Fibroblast of villous mesenchyme (primary cell): Measurements from ENCODE around the gene AP1M1. TPM values are rescaled to one million over a fixed set of nuclear protein-coding genes. Genes with fewer than 3 reads are reported as not detected.

ENCODE experiments used
- DNase-seq: peaks from one replicate; pipeline ENCODE4 v3.0.0-alpha.2; 2010; ENCODE audit warnings: low read depth
- H3K4me3 ChIP-seq: 2 replicates; pipeline ENCODE4 v1.5.1; 2011; ENCODE audit warnings: low read depth, mild to moderate bottlenecking, low read length
- total RNA-seq: library from RNA; depleted of rRNA; stranded (reverse); fragments of >200 nt; gene quantifications from 2 replicates; pipeline ENCODE4 v1.2.3, GENCODE V29; 2012
- TF ChIP-seq, protein P1 (sequence below): IDR thresholded peaks from 2 replicates; pipeline ENCODE4 v1.5.1; 2012; ENCODE audit warnings: low read depth, mild to moderate bottlenecking, low read length; ENCODE audit not compliant: insufficient read depth

Gene AP1M1
- total RNA-seq, 1 donor: 78.6 TPM

DNA sequence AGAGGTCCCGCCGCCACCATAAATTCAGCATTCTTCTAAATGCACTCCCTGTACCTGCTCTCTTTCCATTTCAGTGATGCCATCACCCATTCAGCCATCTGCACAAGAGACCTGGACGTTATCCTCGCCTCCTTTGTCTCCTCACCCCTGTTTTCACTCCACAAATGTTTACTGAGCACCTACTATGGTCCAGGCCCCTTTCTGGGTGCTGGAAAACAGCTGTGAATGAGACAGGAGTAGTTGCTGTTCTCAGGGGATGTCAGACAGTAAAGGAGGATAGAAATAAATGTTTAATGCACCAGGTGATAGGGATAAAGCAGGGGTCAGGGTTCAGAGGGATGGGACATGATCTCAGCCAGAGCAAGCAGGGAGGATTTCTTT lies 3.3 kb downstream of the AP1M1 start:
- TF ChIP-seq, protein P1, sequence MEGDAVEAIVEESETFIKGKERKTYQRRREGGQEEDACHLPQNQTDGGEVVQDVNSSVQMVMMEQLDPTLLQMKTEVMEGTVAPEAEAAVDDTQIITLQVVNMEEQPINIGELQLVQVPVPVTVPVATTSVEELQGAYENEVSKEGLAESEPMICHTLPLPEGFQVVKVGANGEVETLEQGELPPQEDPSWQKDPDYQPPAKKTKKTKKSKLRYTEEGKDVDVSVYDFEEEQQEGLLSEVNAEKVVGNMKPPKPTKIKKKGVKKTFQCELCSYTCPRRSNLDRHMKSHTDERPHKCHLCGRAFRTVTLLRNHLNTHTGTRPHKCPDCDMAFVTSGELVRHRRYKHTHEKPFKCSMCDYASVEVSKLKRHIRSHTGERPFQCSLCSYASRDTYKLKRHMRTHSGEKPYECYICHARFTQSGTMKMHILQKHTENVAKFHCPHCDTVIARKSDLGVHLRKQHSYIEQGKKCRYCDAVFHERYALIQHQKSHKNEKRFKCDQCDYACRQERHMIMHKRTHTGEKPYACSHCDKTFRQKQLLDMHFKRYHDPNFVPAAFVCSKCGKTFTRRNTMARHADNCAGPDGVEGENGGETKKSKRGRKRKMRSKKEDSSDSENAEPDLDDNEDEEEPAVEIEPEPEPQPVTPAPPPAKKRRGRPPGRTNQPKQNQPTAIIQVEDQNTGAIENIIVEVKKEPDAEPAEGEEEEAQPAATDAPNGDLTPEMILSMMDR: no peak
- DNase-seq: no peak
- H3K4me3 ChIP-seq: no peak overlapping the region

DNA sequence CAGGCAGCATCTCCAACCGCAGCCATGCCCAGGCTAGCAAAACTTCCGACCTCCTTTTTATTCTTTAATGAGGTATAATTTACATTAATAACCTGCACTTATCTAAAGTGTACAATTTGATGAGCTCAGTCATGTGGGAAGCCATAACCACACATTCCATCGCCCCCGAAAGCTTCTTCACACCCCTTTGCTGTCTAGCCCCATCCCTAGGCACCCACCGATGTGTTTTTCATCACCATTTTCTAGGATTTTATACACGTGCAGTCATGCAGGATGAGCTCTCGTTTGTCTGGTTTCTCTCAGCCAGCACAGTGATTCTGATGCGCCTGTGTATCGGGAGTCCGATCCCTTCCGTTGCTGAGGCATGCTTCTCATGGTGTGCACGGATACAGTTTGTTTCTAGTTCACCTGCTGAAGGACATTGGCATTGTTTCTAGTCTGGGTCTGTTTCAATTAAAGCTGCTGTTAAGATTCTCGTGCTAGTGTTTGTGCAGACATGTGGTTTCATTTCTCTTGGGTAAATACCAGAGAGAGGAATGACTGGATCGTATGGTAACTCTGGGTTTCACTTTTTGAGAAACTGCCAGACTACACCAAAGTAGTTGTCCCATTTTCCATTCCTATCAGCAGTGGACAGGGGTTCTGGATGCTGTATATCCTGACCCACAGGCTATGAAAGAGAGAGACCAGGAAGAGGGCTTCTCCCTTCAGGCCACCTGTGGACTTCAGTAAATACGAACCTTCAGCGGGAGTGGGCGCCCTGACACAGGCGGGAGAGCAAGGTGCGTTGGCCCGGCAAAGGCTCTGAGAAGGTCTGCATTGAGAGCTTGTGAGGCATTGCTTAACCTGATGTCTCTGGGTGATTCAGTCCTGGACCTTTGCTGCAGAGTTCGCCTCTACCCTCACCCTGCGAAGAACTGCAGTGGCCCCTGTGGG lies 4.9 kb downstream of the AP1M1 start:
- no peak for DNase-seq
- TF ChIP-seq, protein P1: no peak
- H3K4me3 ChIP-seq: no peak overlapping the region

DNA sequence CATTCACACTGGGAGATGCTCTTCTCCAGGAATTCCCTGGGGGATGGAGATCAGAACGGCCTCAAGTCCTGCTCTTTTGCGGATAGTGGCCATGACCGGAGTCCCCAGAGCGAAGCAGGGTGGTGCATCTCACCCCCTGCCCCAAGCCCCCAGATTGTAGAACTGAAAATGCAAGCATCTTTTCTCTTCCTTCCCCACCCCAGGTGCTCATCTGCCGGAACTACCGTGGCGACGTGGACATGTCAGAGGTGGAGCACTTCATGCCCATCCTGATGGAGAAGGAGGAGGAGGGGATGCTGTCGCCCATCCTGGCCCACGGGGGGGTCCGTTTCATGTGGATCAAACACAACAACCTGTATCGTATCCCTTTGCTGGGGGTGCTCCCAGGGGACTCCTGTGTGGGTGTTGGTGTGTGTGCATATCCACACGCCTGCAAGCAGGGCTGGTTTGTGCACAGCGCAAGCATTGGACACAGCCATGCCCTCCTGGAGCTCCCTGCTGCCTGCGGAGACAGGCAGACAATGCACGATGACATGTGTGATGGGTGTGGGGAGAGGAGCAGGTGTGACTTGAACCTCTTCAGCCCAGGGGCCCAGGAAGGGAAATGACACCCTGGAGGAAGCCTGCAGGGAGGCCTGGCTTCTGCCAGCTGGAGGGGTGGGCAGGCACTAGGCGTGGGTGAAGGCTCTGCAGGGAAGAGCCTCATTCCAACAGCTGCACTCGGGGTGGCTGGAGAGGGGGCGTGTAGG lies 5.7 kb downstream of the AP1M1 start:
- DNase-seq: no peak
- TF ChIP-seq, protein P1: no peak
- H3K4me3 ChIP-seq: no peak overlapping the region

DNA sequence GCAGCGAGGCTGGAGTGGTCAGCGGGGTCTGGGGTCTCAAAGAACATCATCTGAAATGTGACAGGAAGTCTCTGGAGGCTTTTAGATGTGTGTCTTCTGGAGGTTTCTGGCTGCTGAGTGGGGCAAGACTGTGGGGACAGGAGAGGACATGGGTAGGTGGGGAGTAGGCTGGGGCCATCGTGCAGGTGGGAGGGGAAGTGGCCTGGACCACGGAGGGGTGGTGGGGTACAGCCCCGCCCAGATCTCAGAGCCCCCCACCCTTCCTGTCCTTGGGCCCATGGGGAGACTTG lies 6.2 kb downstream of the AP1M1 start:
- H3K4me3 ChIP-seq: no peak overlapping the region
- TF ChIP-seq, protein P1: no peak
- DNase-seq: no peak

DNA sequence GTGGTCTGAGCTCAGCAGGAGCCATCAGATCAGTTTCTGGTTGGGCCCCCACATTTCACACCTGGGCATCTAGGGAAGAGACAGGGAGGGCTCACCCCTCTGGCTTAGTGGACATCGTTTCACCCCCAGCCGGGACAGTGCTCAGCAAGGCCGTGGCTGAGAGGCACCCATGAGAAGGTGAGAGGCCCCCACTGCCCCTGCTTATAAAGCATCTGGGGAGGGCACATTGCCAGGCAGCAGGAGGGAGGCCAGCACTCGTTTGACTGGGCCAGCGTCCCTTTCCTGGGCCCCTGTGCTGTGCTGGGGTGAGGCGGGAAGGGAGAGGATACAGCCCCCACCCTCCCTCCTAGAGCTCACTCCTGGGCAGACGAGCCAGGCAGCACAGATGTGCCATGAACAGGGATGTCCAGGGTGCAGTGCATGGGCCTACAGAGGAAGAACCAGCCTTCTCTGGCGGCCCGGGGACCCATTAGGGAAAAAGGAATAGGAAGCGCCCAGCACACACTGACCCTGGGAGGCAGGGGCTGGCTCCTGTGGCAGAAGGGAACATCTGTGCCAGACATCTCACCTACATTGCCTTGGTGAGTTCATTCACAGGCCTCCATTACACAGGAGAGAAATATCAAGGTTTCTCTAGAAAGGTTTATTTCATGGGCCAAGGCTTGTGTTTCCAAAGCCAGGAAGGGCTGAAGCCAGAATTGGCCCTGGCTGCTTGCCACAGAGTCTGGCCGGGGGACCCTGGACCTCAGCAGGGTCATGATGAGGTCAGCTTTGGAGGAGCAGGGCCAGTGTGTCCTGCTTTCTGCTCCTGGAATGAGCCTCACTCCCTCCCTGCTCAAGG lies 7.7 kb downstream of the AP1M1 start:
- no peak overlapping the region for H3K4me3 ChIP-seq
- TF ChIP-seq, protein P1: no peak
- DNase-seq: no peak

DNA sequence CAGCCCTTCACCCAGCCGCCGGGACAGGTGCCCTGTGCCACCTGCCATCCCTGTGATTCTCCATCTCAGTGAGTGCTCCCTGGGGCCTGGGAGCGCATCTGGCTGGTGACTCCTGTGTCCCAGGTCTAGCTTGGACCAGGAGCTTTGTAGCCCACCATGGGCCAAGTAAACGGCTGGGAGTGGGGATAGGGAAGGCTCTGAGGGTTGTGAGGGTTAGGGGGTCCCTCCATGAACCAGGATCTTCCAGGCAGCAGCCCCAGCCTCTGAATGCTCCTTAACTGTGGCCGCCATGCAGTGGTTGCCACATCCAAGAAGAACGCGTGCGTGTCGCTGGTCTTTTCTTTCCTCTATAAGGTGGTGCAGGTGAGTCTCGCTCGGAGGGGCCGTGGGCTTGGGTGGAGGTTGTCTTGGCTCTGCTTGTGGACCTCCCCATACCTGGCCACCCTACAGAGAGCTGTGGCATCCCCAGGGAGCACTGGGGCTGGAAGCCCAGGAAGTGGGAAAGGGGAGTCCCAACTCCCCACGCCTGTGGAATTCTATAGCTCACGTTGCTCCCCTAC lies 8.4 kb downstream of the AP1M1 start:
- TF ChIP-seq, protein P1: no peak
- DNase-seq: no peak
- no peak overlapping the region for H3K4me3 ChIP-seq
